Lower leg skin (tissue), 3 donors: Measurements from ENCODE around the gene RNASEH2A.
A peak's percentile ranks its signal among the peaks of the same experiment; 100 is the strongest.

Experiments used
- CTCF ChIP-seq, 3 donors: fragments of 450-650 bp; IDR thresholded peaks; one replicate each; pipeline ENCODE4 v1.5.1; 2016; ENCODE audit warnings: antibody characterized with exemption in 3 of 3, mild to moderate bottlenecking in 3 of 3, moderate library complexity in 2 of 3
- POLR2A ChIP-seq, 2 donors: fragments of 450-650 bp; IDR thresholded peaks; one replicate each; pipeline ENCODE4 v1.6.1; 2016 to 2017; ENCODE audit warnings: antibody characterized with exemption in 2 of 2, mild to moderate bottlenecking in 1 of 2, moderate library complexity in 1 of 2

- TF ChIP-seq POLR2A (IDR thresholded peaks at IDR 0.05): peak in 1 of 2 donors; percentile 70
- peak in 1 of 3 donors; percentile 11 for TF ChIP-seq CTCF (IDR thresholded peaks at IDR 0.05)
These were observed 16.3 kb upstream of the RNASEH2A start for GRCh38 chr19:12789904-12790619.
